ENCODE measurements around the gene SNAPC1.

DNA sequence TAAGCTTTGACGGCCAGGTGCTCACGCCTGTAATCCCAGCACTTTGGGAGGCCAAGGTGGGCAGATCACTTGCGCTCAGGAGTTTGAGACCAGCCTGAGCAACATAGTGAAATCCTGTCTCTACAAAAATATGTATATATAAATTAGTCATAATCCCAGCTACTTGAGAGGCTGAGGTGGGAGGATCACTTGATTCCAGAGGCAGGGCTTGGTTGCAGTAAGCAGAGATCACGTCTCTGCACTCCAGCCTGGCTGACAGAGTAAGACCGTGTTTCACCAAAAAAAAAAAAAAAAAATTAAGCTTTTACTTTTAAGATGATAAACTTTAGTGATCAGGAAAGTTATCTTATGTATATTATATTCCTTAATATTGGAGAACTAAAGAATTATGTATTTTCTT lies 18.0 kb upstream of the SNAPC1 start:
- TF ChIP-seq CTCF (conservative IDR thresholded peaks at IDR 0.05; ENCODE audit: low read depth, low read length) (no peak), EZH2 (IDR thresholded peaks at IDR 0.05; ENCODE audit: borderline replicate concordance, low read depth, low read length, poor library complexity, severe bottlenecking) (no peak)

All from A673 (cell line).